KOPT-K1 (cell line): ENCODE results near the gene SGSM1.

Source experiments
- H3K27ac ChIP-seq: fragments of 200-600 bp; sonication (generic); 2 replicates; pipeline ENCODE4 v1.5.1; 2016; ENCODE audit warnings: antibody characterized with exemption, mild to moderate bottlenecking, low read depth, low read length; ENCODE audit not compliant: poor library complexity, severe bottlenecking
- H3K36me3 ChIP-seq: fragments of 200-600 bp; sonication (generic); 2 replicates; pipeline ENCODE4 v1.5.1; 2017; ENCODE audit warnings: antibody characterized with exemption, mild to moderate bottlenecking, low read length, moderate library complexity; ENCODE audit not compliant: insufficient read depth
- H3K9me3 ChIP-seq: fragments of 200-600 bp; sonication (generic); 2 replicates; pipeline ENCODE4 v1.5.1; 2017; ENCODE audit warnings: antibody characterized with exemption, low read length, mild to moderate bottlenecking; ENCODE audit not compliant: insufficient read depth, poor library complexity, severe bottlenecking

SGSM1 gene

GRCh38 chr22:24954856-24955255 is 148.8 kb downstream of the SGSM1 start:
- Histone ChIP-seq H3K36me3 (no peaks in the 10 kb centered on the region), H3K27ac (no peak overlapping the region), H3K9me3 (peaks cover 10% of the 10 kb centered on the region)

DNA sequence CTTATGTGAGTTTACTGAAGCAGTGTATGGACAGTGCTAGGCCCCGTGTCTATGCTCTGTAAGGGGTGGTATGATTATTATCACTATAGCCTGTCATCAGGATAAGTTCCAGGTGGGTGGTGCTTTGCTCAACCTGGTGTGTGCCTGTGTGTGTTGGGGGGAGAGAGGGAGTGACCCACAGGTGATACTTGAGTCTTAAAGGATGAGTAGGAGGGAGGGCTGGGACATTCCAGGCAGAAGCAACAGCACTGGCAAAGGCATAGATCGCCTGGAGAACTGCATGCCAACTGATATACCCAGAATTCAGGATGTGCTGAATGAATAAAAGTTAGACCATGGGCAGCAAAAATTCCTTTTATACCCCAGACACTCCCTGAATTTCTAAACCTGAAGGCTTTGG is 151.0 kb downstream of the SGSM1 start:
- no peak overlapping the region for H3K27ac ChIP-seq
- H3K36me3 ChIP-seq: no peaks in the 10 kb centered on the region
- peaks cover 8% of the 10 kb centered on the region for H3K9me3 ChIP-seq

GRCh38 chr22:24961217-24961844 is 155.3 kb downstream of the SGSM1 start:
- no peaks in the 10 kb centered on the region for H3K9me3 ChIP-seq
- H3K27ac ChIP-seq: no peak overlapping the region
- no peaks in the 10 kb centered on the region for H3K36me3 ChIP-seq

GRCh38 chr22:24962094-24962493 is 156.1 kb downstream of the SGSM1 start:
- H3K9me3 ChIP-seq: no peaks in the 10 kb centered on the region
- no peaks in the 10 kb centered on the region for H3K36me3 ChIP-seq
- H3K27ac ChIP-seq: no peak overlapping the region

DNA sequence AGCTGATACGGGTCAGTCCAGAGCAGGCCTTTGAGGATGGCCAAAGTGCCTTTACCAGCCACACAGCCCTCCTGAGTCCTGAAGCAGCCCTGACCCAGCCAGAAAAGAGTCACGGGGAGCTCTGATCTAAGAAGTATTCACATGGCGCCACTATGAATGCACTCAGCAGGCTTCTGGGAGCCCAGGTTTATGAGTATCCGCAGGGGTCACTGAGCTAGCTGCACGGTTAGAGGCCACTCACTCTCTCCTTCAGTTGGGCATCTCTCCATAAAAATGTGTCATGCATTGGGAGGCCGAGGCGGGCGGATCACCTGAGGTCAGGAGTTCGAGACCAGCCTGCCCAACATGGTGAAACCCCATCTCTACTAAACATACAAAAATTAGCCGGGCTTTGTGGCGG is 156.8 kb downstream of the SGSM1 start:
- Histone ChIP-seq H3K27ac (no peak overlapping the region), H3K36me3 (no peaks in the 10 kb centered on the region), H3K9me3 (no peaks in the 10 kb centered on the region)

DNA sequence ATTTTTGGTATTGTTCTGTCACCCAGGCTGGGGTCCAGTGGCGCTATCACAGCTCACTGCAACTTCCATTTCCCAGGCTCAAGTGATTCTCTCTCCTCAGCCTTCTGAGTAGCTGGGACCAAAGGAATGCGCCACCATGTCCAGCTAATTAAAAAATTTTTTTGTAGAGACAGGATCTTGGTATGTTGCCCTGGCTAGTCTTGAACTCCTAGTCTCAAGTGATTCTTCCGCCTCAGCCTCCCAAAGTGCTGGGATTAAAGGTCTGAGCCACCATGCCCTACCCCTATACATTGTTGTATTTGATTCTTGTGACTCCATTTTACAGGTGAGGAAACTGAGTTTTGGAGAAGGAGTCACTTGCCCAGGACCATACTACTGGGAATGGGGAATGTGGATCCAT is 158.4 kb downstream of the SGSM1 start:
- Histone ChIP-seq H3K9me3 (no peaks in the 10 kb centered on the region), H3K27ac (no peak overlapping the region), H3K36me3 (no peaks in the 10 kb centered on the region)

DNA sequence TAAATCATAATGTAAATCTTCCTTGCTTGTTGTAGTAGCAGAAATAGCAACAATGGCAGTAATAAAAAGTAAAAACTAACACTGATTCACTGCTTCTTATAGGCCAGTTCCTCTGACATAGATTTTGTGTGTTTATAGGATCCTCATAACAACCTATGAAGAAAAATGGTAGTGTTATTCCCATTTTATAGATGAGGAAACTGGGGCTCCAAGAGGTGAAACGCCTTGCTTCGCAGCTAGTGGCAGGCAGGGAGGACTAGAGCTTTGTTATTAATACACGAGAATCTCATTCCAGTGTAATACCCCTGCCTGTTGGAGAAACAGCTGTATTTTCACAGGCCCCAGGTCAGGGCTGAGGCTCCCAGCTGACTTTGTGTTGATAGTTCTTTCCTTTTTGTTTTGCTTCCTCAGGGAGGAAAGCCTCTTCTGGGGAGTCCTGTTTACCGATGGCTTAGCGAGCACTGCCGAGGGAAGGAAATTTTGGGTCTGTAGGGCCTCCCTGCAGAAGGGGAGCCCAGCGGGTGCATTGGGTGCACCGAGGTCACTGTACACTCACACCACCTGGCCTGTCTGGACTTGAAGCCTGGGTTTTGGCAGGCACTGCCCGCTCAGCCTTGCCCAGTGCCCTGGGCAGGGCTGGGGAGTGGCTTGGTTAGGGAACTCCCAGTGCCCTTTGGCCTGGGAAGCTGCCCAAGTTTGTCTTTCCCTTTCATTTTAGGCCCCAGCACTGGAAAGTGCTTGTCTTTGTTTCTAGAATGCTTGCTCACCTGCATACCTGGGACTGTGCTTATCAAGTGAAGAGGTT is 160.0 kb downstream of the SGSM1 start:
- Histone ChIP-seq H3K36me3 (no peaks in the 10 kb centered on the region), H3K9me3 (no peaks in the 10 kb centered on the region), H3K27ac (no peak overlapping the region)

GRCh38 chr22:24968066-24968561 is 162.1 kb downstream of the SGSM1 start:
- Histone ChIP-seq H3K27ac (no peak overlapping the region), H3K36me3 (no peaks in the 10 kb centered on the region), H3K9me3 (no peaks in the 10 kb centered on the region)

DNA sequence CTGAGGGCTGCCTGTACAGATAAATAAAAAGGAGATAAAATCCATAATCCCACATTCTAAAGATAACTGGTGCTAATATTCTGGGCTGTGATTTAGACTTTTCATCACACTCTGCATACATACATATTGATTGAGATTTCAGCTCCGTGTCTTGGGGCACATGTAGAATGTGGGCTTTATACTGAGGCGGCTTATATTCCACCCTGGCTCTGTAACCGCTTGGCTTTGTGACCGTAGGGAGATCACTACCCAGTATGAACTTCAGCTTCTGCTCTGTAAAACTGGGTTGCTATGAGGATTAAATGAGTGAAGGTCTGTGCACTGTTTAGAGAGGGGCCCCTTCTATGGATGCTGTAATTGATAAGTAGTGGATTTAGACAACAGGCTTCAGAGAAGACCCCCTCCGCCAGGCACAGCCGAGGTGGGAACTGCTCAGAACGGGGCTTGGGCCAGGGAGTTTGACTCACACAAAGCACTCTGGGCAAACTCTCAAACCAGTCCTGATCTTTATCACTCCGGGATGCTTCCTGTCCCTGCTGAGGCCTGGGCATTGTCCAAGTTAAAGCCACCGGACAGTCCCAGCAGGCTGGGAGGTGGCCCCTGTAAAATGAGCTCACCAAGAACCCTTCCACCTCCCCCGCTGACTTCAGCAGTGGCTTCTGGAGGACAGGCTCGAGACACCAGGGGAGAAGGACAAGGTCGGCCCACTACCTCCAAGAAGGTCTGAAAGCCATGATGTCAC is 163.7 kb downstream of the SGSM1 start:
- H3K27ac ChIP-seq: no peak overlapping the region
- no peaks in the 10 kb centered on the region for H3K36me3 ChIP-seq
- H3K9me3 ChIP-seq: no peaks in the 10 kb centered on the region

- Histone ChIP-seq H3K9me3 (no peaks in the 10 kb centered on the region), H3K27ac (no peak overlapping the region), H3K36me3 (no peaks in the 10 kb centered on the region)
These were observed 166.4 kb downstream of the SGSM1 start for GRCh38 chr22:24972369-24972768.

- Histone ChIP-seq H3K9me3 (no peaks in the 10 kb centered on the region), H3K27ac (no peak overlapping the region), H3K36me3 (no peaks in the 10 kb centered on the region)
These were observed 167.9 kb downstream of the SGSM1 start for GRCh38 chr22:24973872-24974271.

GRCh38 chr22:24975125-24975640 is 169.2 kb downstream of the SGSM1 start:
- Histone ChIP-seq H3K9me3 (no peaks in the 10 kb centered on the region), H3K36me3 (no peaks in the 10 kb centered on the region), H3K27ac (no peak overlapping the region)

GRCh38 chr22:24975813-24976341 is 169.9 kb downstream of the SGSM1 start:
- H3K27ac ChIP-seq: no peak overlapping the region
- no peaks in the 10 kb centered on the region for H3K9me3 ChIP-seq
- H3K36me3 ChIP-seq: no peaks in the 10 kb centered on the region

- Histone ChIP-seq H3K27ac (no peak overlapping the region), H3K36me3 (no peaks in the 10 kb centered on the region), H3K9me3 (no peaks in the 10 kb centered on the region)
These were observed 170.6 kb downstream of the SGSM1 start for GRCh38 chr22:24976442-24977218.
